Activated gamma-delta T cell treated with anti-CD3 and anti-CD28 coated beads, Interleukin-2, amount 50 U/mL, for 16 hours (primary cell): Measurements from ENCODE around the gene DSE.

ENCODE experiments used
- DNase-seq: peaks from one replicate; pipeline ENCODE4 v3.0.0-alpha.2; 2020; ENCODE audit warnings: low read depth

DSE gene

GRCh38 chr6:116413357-116413756 is 42.6 kb downstream of the DSE start:
- DNase-seq: no peak

- DNase-seq: no peak
Observed at GRCh38 chr6:116417661-116418060, 46.9 kb downstream of the DSE start.

GRCh38 chr6:116419069-116419786 is 48.5 kb downstream of the DSE start:
- DNase-seq: no peak

- DNase-seq: no peak
Observed at GRCh38 chr6:116420341-116420740, 49.6 kb downstream of the DSE start.

- DNase-seq: no peak
Observed at GRCh38 chr6:116422238-116422637, 51.5 kb downstream of the DSE start.

GRCh38 chr6:116424001-116424400 is 53.3 kb downstream of the DSE start:
- no peak for DNase-seq

- no peak for DNase-seq
Observed at GRCh38 chr6:116426551-116426950, 55.8 kb downstream of the DSE start.

GRCh38 chr6:116429111-116429510 is 58.4 kb downstream of the DSE start:
- no peak for DNase-seq

GRCh38 chr6:116430860-116431259 is 60.1 kb downstream of the DSE start:
- DNase-seq: no peak

- DNase-seq: no peak
Observed at GRCh38 chr6:116431964-116432595, 61.3 kb downstream of the DSE start.

- no peak for DNase-seq
Observed at GRCh38 chr6:116433206-116433712, 62.5 kb downstream of the DSE start.

GRCh38 chr6:116434056-116434725 is 63.4 kb downstream of the DSE start:
- DNase-seq: no peak

GRCh38 chr6:116436586-116436985 is 65.8 kb downstream of the DSE start:
- no peak for DNase-seq

GRCh38 chr6:116437656-116438055 is 66.9 kb downstream of the DSE start:
- DNase-seq: no peak

- no peak for DNase-seq
Observed at GRCh38 chr6:116438590-116439448, 68.1 kb downstream of the DSE start.

- no peak for DNase-seq
Observed at GRCh38 chr6:116439522-116440051, 68.8 kb downstream of the DSE start.

- no peak for DNase-seq
Observed at GRCh38 chr6:116443105-116443504, 72.4 kb downstream of the DSE start.

GRCh38 chr6:116444092-116444491 is 73.3 kb downstream of the DSE start:
- no peak for DNase-seq

GRCh38 chr6:116444575-116444974 is 73.8 kb downstream of the DSE start:
- no peak for DNase-seq

- DNase-seq: no peak
Observed at GRCh38 chr6:116445102-116445501, 74.4 kb downstream of the DSE start.

GRCh38 chr6:116446399-116446798 is 75.7 kb downstream of the DSE start:
- DNase-seq: no peak

- no peak for DNase-seq
Observed at GRCh38 chr6:116447052-116447451, 76.3 kb downstream of the DSE start.
